Trophoblast cell (in vitro differentiated cells and primary cell): ENCODE measurements around the gene CTSO.

Source experiments
- DNase-seq, 2 donors: peaks; one replicate each; pipeline ENCODE4 v3.0.0-alpha.2; 2016
- H2AFZ ChIP-seq: 2 replicates; pipeline ENCODE4 v1.6.1; 2013; ENCODE audit warnings: low read length, moderate library complexity, mild to moderate bottlenecking; ENCODE audit not compliant: insufficient read depth, poor library complexity
- H2AK5ac ChIP-seq: 2 replicates; pipeline ENCODE4 v1.6.1; 2013; ENCODE audit warnings: mild to moderate bottlenecking, low read length
- H2BK120ac ChIP-seq: 2 replicates; pipeline ENCODE4 v1.6.1; 2013; ENCODE audit warnings: low read length, mild to moderate bottlenecking, moderate library complexity; ENCODE audit not compliant: insufficient read depth, poor library complexity
- H2BK12ac ChIP-seq: 2 replicates; pipeline ENCODE4 v1.6.1; 2013; ENCODE audit warnings: mild to moderate bottlenecking, low read length, moderate library complexity
- H2BK5ac ChIP-seq: 2 replicates; pipeline ENCODE4 v1.6.1; 2013; ENCODE audit warnings: low read length, low read depth, moderate library complexity, mild to moderate bottlenecking; ENCODE audit not compliant: poor library complexity
- H3K14ac ChIP-seq: 2 replicates; pipeline ENCODE4 v1.6.1; 2013; ENCODE audit warnings: mild to moderate bottlenecking, low read length
- H3K18ac ChIP-seq: 2 replicates; pipeline ENCODE4 v1.6.1; 2013; ENCODE audit warnings: mild to moderate bottlenecking, low read length
- H3K23ac ChIP-seq: 2 replicates; pipeline ENCODE4 v1.6.1; 2013; ENCODE audit warnings: low read length
- H3K27ac ChIP-seq: 2 replicates; pipeline ENCODE4 v1.5.1; 2013; ENCODE audit warnings: low read depth, mild to moderate bottlenecking, inconsistent platforms, low read length, moderate library complexity
- H3K27me3 ChIP-seq: 2 replicates; pipeline ENCODE4 v1.6.1; 2013; ENCODE audit warnings: inconsistent platforms, mild to moderate bottlenecking, low read length, moderate library complexity; ENCODE audit not compliant: insufficient read depth
- H3K36me3 ChIP-seq, 2 experiments: 1 replicate in 1 of 2; 2 replicates in 1 of 2; pipeline ENCODE4 v1.6.1; 2013; ENCODE audit warnings: low read length in 2 of 2, mild to moderate bottlenecking in 2 of 2, moderate library complexity in 1 of 2; ENCODE audit not compliant: insufficient read depth in 2 of 2, control insufficient read depth in 1 of 2
- H3K4ac ChIP-seq: 2 replicates; pipeline ENCODE4 v1.6.1; 2013; ENCODE audit warnings: low read depth, mild to moderate bottlenecking, low read length, moderate library complexity
- H3K4me1 ChIP-seq, 2 experiments: 1 replicate in 1 of 2; 2 replicates in 1 of 2; pipeline ENCODE4 v1.6.1; 2013; ENCODE audit warnings: low read length in 2 of 2, mild to moderate bottlenecking in 2 of 2, moderate library complexity in 1 of 2; ENCODE audit not compliant: insufficient read depth in 2 of 2, control insufficient read depth in 1 of 2
- H3K4me2 ChIP-seq: 2 replicates; pipeline ENCODE4 v1.6.1; 2013; ENCODE audit warnings: inconsistent platforms, mild to moderate bottlenecking, low read length, moderate library complexity
- H3K4me3 ChIP-seq: 2 replicates; pipeline ENCODE4 v1.5.1; 2013; ENCODE audit warnings: mild to moderate bottlenecking, low read depth, low read length, inconsistent platforms
- H3K79me1 ChIP-seq: one replicate; pipeline ENCODE4 v1.6.1; 2013; ENCODE audit warnings: low read length
- H3K79me2 ChIP-seq: 2 replicates; pipeline ENCODE4 v1.6.1; 2013; ENCODE audit warnings: low read length, mild to moderate bottlenecking; ENCODE audit not compliant: control insufficient read depth, insufficient read depth, poor library complexity
- H3K9ac ChIP-seq: 2 replicates; pipeline ENCODE4 v1.6.1; 2013; ENCODE audit warnings: mild to moderate bottlenecking, low read length
- H3K9me3 ChIP-seq: 2 replicates; pipeline ENCODE4 v1.6.1; 2013; ENCODE audit warnings: low read depth, mild to moderate bottlenecking, control low read depth, inconsistent platforms, low read length; ENCODE audit not compliant: insufficient read depth
- H4K12ac ChIP-seq: 2 replicates; pipeline ENCODE4 v1.6.1; 2013; ENCODE audit warnings: low read depth, mild to moderate bottlenecking, low read length, moderate library complexity
- H4K8ac ChIP-seq: 2 replicates; pipeline ENCODE4 v1.6.1; 2013; ENCODE audit warnings: low read depth, mild to moderate bottlenecking, low read length, moderate library complexity
- H4K91ac ChIP-seq: one replicate; pipeline ENCODE4 v1.6.1; 2013; ENCODE audit warnings: low read depth, mild to moderate bottlenecking, low read length, moderate library complexity
- WGBS: extraction: QIAGEN DNeasy Blood & Tissue Kit; methylation state at CpG from one replicate; pipeline ENCODE4 v1.1.7; 2013; ENCODE audit warnings: missing lambda C conversion rate; ENCODE audit not compliant: insufficient read length, insufficient coverage; ENCODE audit errors: extremely low coverage; 5-methylcytosine and 5-hydroxymethylcytosine counted together

CTSO gene

GRCh38 chr4:155954939-155955338, 1.3 kb upstream of the CTSO start:
- H3K14ac ChIP-seq: no peak overlapping the region
- H4K8ac ChIP-seq: no peak overlapping the region
- no peak overlapping the region for H4K91ac ChIP-seq
- H2BK5ac ChIP-seq: no peak overlapping the region
- no peak overlapping the region for H3K23ac ChIP-seq
- no peaks in the 10 kb centered on the region for H3K9me3 ChIP-seq
- H3K36me3 ChIP-seq: no peaks in the 10 kb centered on the region
- peaks cover 9% of the 10 kb centered on the region for H3K79me1 ChIP-seq
- no peak overlapping the region for H3K27ac ChIP-seq
- H3K9ac ChIP-seq: no peak overlapping the region
- H3K4me3 ChIP-seq: no peak overlapping the region
- H3K4ac ChIP-seq: no peak overlapping the region
- no CpG with 5 or more reads among the region's 4 CpGs for WGBS
- H3K27me3 ChIP-seq: no peaks in the 10 kb centered on the region
- H3K79me2 ChIP-seq: peaks cover 7% of the 10 kb centered on the region
- no peak overlapping the region for H2AK5ac ChIP-seq
- H4K12ac ChIP-seq: no peak overlapping the region
- no peak overlapping the region for H2BK12ac ChIP-seq
- no peak overlapping the region for H3K18ac ChIP-seq
- H3K4me1 ChIP-seq: no peaks in the 10 kb centered on the region
- H2AFZ ChIP-seq: no peak overlapping the region
- no peak overlapping the region for H3K4me2 ChIP-seq
- no peak overlapping the region for H2BK120ac ChIP-seq
- DNase-seq: no peak

DNA sequence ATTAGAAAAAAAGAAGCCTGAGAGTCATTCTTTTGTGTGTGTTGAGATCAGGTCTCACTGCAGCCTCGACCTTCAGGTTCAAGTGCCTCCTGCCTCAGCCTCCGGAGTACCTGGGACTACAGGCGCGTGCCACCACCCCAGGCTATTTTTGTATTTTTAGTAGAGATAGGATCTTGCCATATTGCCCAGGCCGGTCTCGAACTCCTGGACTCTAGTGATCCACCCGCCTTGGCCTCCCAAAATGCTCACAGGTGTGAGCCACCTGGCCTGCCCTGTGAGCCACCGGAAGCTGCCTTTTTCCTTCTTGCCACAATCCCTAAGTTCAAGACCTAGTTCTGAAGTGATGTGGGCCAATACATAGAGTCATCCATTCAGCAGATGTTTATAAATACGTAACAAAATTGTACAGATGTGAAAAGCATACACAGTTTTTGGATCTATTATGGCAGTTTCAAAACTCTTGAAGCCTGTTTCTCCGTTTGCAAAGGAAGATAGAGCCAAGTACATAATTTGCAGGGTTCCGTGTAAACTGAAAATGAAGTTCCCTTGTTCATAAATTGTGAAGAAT, 536 bp upstream of the CTSO start:
- Histone ChIP-seq H3K4ac (no peak overlapping the region), H3K27ac (no peak overlapping the region), H3K9ac (no peak overlapping the region), H4K8ac (peak overlapping the region; percentile 100), H2AFZ (peak overlapping the region; percentile 47), H4K91ac (peak overlapping the region; percentile 100), H3K36me3 (no peaks in the 10 kb centered on the region), H3K79me1 (peaks cover 9% of the 10 kb centered on the region), H2BK12ac (no peak overlapping the region), H2BK120ac (no peak overlapping the region), H3K4me2 (peak overlapping the region; percentile 84), H4K12ac (peak overlapping the region; percentile 63), H3K4me3 (no peak overlapping the region), H2BK5ac (no peak overlapping the region), H3K14ac (peak overlapping the region; percentile 43), H3K23ac (no peak overlapping the region), H3K27me3 (no peaks in the 10 kb centered on the region), H3K9me3 (no peaks in the 10 kb centered on the region), H3K79me2 (peaks cover 7% of the 10 kb centered on the region), H2AK5ac (no peak overlapping the region), H3K4me1 (no peaks in the 10 kb centered on the region), H3K18ac (no peak overlapping the region)
- no peak for DNase-seq
- WGBS: no CpG with 5 or more reads among the region's 11 CpGs

DNA sequence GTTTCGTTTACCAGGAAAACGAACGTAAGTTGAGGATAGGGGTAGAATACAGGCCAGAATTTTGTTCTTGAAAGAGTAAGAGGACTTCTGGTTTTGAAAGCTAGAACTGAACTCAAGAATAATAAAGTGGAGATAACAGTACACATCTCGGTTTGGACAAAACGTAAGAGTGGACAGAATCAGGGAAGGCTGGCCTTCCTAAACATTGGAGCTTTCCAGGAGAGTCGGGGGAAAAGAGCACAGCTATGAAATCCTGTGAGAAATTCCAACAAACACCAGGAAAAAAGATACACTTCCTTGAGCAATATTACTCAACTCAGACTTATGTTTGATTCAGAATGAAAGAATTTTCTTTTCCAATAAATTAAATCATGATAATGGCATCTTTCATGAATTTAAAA, 1.2 kb downstream of the CTSO start:
- peaks cover 9% of the 10 kb centered on the region for H3K79me1 ChIP-seq
- no peak overlapping the region for H2BK5ac ChIP-seq
- no peak overlapping the region for H3K14ac ChIP-seq
- H4K8ac ChIP-seq: no peak overlapping the region
- H3K27me3 ChIP-seq: no peaks in the 10 kb centered on the region
- no peak overlapping the region for H3K4me3 ChIP-seq
- H4K91ac ChIP-seq: no peak overlapping the region
- H3K79me2 ChIP-seq: peaks cover 7% of the 10 kb centered on the region
- no peaks in the 10 kb centered on the region for H3K4me1 ChIP-seq
- no peak overlapping the region for H2AFZ ChIP-seq
- no peak overlapping the region for H3K27ac ChIP-seq
- DNase-seq: peak in 1 of 2 donors; percentile 33
- H2AK5ac ChIP-seq: no peak overlapping the region
- H3K36me3 ChIP-seq: no peaks in the 10 kb centered on the region
- H3K9ac ChIP-seq: no peak overlapping the region
- no CpG with 5 or more reads among the region's 6 CpGs for WGBS
- no peaks in the 10 kb centered on the region for H3K9me3 ChIP-seq
- no peak overlapping the region for H3K4ac ChIP-seq
- H4K12ac ChIP-seq: no peak overlapping the region
- no peak overlapping the region for H3K18ac ChIP-seq
- no peak overlapping the region for H3K23ac ChIP-seq
- H3K4me2 ChIP-seq: no peak overlapping the region
- H2BK12ac ChIP-seq: no peak overlapping the region
- H2BK120ac ChIP-seq: no peak overlapping the region

DNA sequence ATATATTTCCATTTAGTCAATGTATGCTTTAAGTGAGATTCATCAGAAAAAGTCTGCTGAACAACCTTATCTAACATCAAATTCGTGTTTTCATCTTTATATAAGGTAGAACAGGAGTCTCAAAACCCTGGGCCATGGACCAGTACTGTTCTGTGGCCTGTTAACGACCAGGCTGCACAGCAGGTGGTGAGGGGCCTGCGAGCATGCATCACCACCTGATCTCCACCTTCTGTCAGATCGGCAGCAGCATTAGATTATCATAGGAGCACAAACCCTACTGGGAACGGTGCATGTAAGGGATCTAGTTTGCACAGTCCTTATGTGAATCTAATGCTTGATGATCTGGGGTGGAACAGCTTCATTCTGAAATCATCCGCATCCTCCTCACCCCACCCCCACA, 3.2 kb downstream of the CTSO start:
- WGBS: no CpG with 5 or more reads among the region's 6 CpGs
- Histone ChIP-seq H3K79me1 (peaks cover 9% of the 10 kb centered on the region), H3K9me3 (no peaks in the 10 kb centered on the region), H4K8ac (no peak overlapping the region), H3K23ac (no peak overlapping the region), H3K4me2 (no peak overlapping the region), H2BK12ac (no peak overlapping the region), H3K4me1 (no peaks in the 10 kb centered on the region), H3K9ac (no peak overlapping the region), H3K14ac (no peak overlapping the region), H3K18ac (no peak overlapping the region), H3K4ac (no peak overlapping the region), H3K27me3 (no peaks in the 10 kb centered on the region), H3K36me3 (no peaks in the 10 kb centered on the region), H2AK5ac (no peak overlapping the region), H3K27ac (no peak overlapping the region), H2BK120ac (no peak overlapping the region), H4K91ac (no peak overlapping the region), H3K79me2 (peaks cover 7% of the 10 kb centered on the region), H4K12ac (no peak overlapping the region), H3K4me3 (no peak overlapping the region), H2AFZ (no peak overlapping the region), H2BK5ac (no peak overlapping the region)
- DNase-seq: no peak
